ENCODE data around the gene PPM1H.

The PPM1H gene

GRCh38 chr12:62799766-62800406 lies 135.1 kb downstream of the PPM1H start:
- no peak overlapping the region for H3K4me3 ChIP-seq (ENCODE audit: insufficient read depth in 1 of 2, low read depth in 1 of 2, low read length in 2 of 2)
- no peak for DNase-seq
- no peak overlapping the region for H3K4me2 ChIP-seq (ENCODE audit: low read length, poor library complexity, severe bottlenecking)
- no peak overlapping the region for H2BK120ac ChIP-seq (ENCODE audit: low read depth, low read length)
- H3K79me1 ChIP-seq (replicated peaks; ENCODE audit: low read length, poor library complexity, severe bottlenecking), result peaks cover 6% of the 10 kb centered on the region
- H3K4ac ChIP-seq (ENCODE audit: low read depth in 1 of 2, low read length in 2 of 2), result no peak overlapping the region
- no peak overlapping the region for H3K27ac ChIP-seq (ENCODE audit: low read length, poor library complexity, severe bottlenecking)
- no peak overlapping the region for H4K8ac ChIP-seq (ENCODE audit: low read length)
- no peak overlapping the region for H2AK5ac ChIP-seq (ENCODE audit: low read length, severe bottlenecking)
- WGBS, result 90% methylated on average over 7 of the region's 9 CpGs
- no peak overlapping the region for H3K14ac ChIP-seq (ENCODE audit: low read length in 2 of 2)
- H2BK5ac ChIP-seq (ENCODE audit: low read depth, low read length, poor library complexity, severe bottlenecking), result no peak overlapping the region
- H3K9me3 ChIP-seq (ENCODE audit: control insufficient read depth, low read length), result no peaks in the 10 kb centered on the region
- no peak overlapping the region for H4K91ac ChIP-seq (ENCODE audit: low read length)
- H2AFZ ChIP-seq (ENCODE audit: low read depth, low read length), result no peak overlapping the region
- no peak overlapping the region for H3K18ac ChIP-seq (ENCODE audit: low read depth in 1 of 2, low read length in 2 of 2)
- H3K23ac ChIP-seq (ENCODE audit: low read length in 2 of 2), result no peak overlapping the region
- H2BK15ac ChIP-seq (ENCODE audit: low read depth, poor library complexity, severe bottlenecking), result no peak overlapping the region
- no peak overlapping the region for H2BK12ac ChIP-seq (ENCODE audit: low read length in 2 of 2)
- peaks cover 4% of the 10 kb centered on the region for H3K4me1 ChIP-seq (ENCODE audit: control insufficient read depth, insufficient read depth, low read depth, low read length)
- peak overlapping the region; percentile 51 for H3K9ac ChIP-seq (ENCODE audit: low read length)
- H3K36me3 ChIP-seq (ENCODE audit: control insufficient read depth in 1 of 2, insufficient read depth in 2 of 2, low read depth in 1 of 2, low read length in 2 of 2), result peaks cover 0 to 13% of the 10 kb centered on the region in 2 experiments
- H3K27me3 ChIP-seq (ENCODE audit: control insufficient read depth in 1 of 2, insufficient read depth in 1 of 2, low read length in 2 of 2), result no peaks in the 10 kb centered on the region

- no peaks in the 10 kb centered on the region for H3K9me3 ChIP-seq (ENCODE audit: control insufficient read depth, low read length)
- DNase-seq, result peak; percentile 72
- H3K36me3 ChIP-seq (ENCODE audit: control insufficient read depth in 1 of 2, insufficient read depth in 2 of 2, low read depth in 1 of 2, low read length in 2 of 2), result peaks cover 0 to 13% of the 10 kb centered on the region in 2 experiments
- peaks cover 6% of the 10 kb centered on the region for H3K79me1 ChIP-seq (replicated peaks; ENCODE audit: low read length, poor library complexity, severe bottlenecking)
- H3K23ac ChIP-seq (ENCODE audit: low read length in 2 of 2), result no peak overlapping the region
- no peak overlapping the region for H3K4me3 ChIP-seq (ENCODE audit: insufficient read depth in 1 of 2, low read depth in 1 of 2, low read length in 2 of 2)
- H3K9ac ChIP-seq (ENCODE audit: low read length), result peak overlapping the region; percentile 51
- no peak overlapping the region for H2BK120ac ChIP-seq (ENCODE audit: low read depth, low read length)
- H3K4me1 ChIP-seq (ENCODE audit: control insufficient read depth, insufficient read depth, low read depth, low read length), result peaks cover 4% of the 10 kb centered on the region
- H2BK5ac ChIP-seq (ENCODE audit: low read depth, low read length, poor library complexity, severe bottlenecking), result no peak overlapping the region
- no CpG with 5 or more reads among the region's 2 CpGs for WGBS
- H2BK12ac ChIP-seq (ENCODE audit: low read length in 2 of 2), result no peak overlapping the region
- H3K4ac ChIP-seq (ENCODE audit: low read depth in 1 of 2, low read length in 2 of 2), result no peak overlapping the region
- H2AFZ ChIP-seq (ENCODE audit: low read depth, low read length), result no peak overlapping the region
- H2AK5ac ChIP-seq (ENCODE audit: low read length, severe bottlenecking), result no peak overlapping the region
- no peaks in the 10 kb centered on the region for H3K27me3 ChIP-seq (ENCODE audit: control insufficient read depth in 1 of 2, insufficient read depth in 1 of 2, low read length in 2 of 2)
- H3K18ac ChIP-seq (ENCODE audit: low read depth in 1 of 2, low read length in 2 of 2), result no peak overlapping the region
- no peak overlapping the region for H2BK15ac ChIP-seq (ENCODE audit: low read depth, poor library complexity, severe bottlenecking)
- H4K91ac ChIP-seq (ENCODE audit: low read length), result no peak overlapping the region
- H4K8ac ChIP-seq (ENCODE audit: low read length), result no peak overlapping the region
- H3K14ac ChIP-seq (ENCODE audit: low read length in 2 of 2), result no peak overlapping the region
- H3K4me2 ChIP-seq (ENCODE audit: low read length, poor library complexity, severe bottlenecking), result no peak overlapping the region
- no peak overlapping the region for H3K27ac ChIP-seq (ENCODE audit: low read length, poor library complexity, severe bottlenecking)
Measured at GRCh38 chr12:62799126-62799736, 135.7 kb downstream of the PPM1H start.

- Histone ChIP-seq H2BK15ac (ENCODE audit: low read depth, poor library complexity, severe bottlenecking) (no peak overlapping the region), H2AK5ac (ENCODE audit: low read length, severe bottlenecking) (no peak overlapping the region), H3K23ac (ENCODE audit: low read length in 2 of 2) (no peak overlapping the region), H3K9me3 (ENCODE audit: control insufficient read depth, low read length) (no peaks in the 10 kb centered on the region), H3K18ac (ENCODE audit: low read depth in 1 of 2, low read length in 2 of 2) (no peak overlapping the region), H4K91ac (ENCODE audit: low read length) (no peak overlapping the region), H3K4me3 (ENCODE audit: insufficient read depth in 1 of 2, low read depth in 1 of 2, low read length in 2 of 2) (no peak overlapping the region), H3K4ac (ENCODE audit: low read depth in 1 of 2, low read length in 2 of 2) (no peak overlapping the region), H3K9ac (ENCODE audit: low read length) (peak overlapping the region; percentile 72), H3K4me1 (ENCODE audit: control insufficient read depth, insufficient read depth, low read depth, low read length) (peaks cover 3% of the 10 kb centered on the region), H2AFZ (ENCODE audit: low read depth, low read length) (no peak overlapping the region), H3K27me3 (ENCODE audit: control insufficient read depth in 1 of 2, insufficient read depth in 1 of 2, low read length in 2 of 2) (no peaks in the 10 kb centered on the region), H2BK5ac (ENCODE audit: low read depth, low read length, poor library complexity, severe bottlenecking) (no peak overlapping the region), H3K14ac (ENCODE audit: low read length in 2 of 2) (no peak overlapping the region), H3K4me2 (ENCODE audit: low read length, poor library complexity, severe bottlenecking) (no peak overlapping the region), H3K79me1 (replicated peaks; ENCODE audit: low read length, poor library complexity, severe bottlenecking) (peaks cover 7% of the 10 kb centered on the region), H2BK120ac (ENCODE audit: low read depth, low read length) (no peak overlapping the region), H3K27ac (ENCODE audit: low read length, poor library complexity, severe bottlenecking) (no peak overlapping the region), H2BK12ac (ENCODE audit: low read length in 2 of 2) (no peak overlapping the region), H4K8ac (ENCODE audit: low read length) (no peak overlapping the region), H3K36me3 (ENCODE audit: control insufficient read depth in 1 of 2, insufficient read depth in 2 of 2, low read depth in 1 of 2, low read length in 2 of 2) (no peaks in the 10 kb centered on the region)
- no peak for DNase-seq
- 57% methylated on average over 1 of the region's 1 CpG for WGBS
Measured at GRCh38 chr12:62794218-62794583, 140.7 kb downstream of the PPM1H start.

- H3K79me1 ChIP-seq (replicated peaks; ENCODE audit: low read length, poor library complexity, severe bottlenecking), result peaks cover 7% of the 10 kb centered on the region
Measured at GRCh38 chr12:62793256-62794217, 141.4 kb downstream of the PPM1H start.

More at GRCh38 chr12:62793256-62794217, 141.4 kb downstream of the PPM1H start:
- Histone ChIP-seq H3K27ac (ENCODE audit: low read length, poor library complexity, severe bottlenecking) (no peak overlapping the region), H3K4me3 (ENCODE audit: insufficient read depth in 1 of 2, low read depth in 1 of 2, low read length in 2 of 2) (no peak overlapping the region), H2BK15ac (ENCODE audit: low read depth, poor library complexity, severe bottlenecking) (no peak overlapping the region), H3K4ac (ENCODE audit: low read depth in 1 of 2, low read length in 2 of 2) (no peak overlapping the region), H3K9ac (ENCODE audit: low read length) (peak overlapping the region; percentile 72), H2AFZ (ENCODE audit: low read depth, low read length) (no peak overlapping the region), H2BK5ac (ENCODE audit: low read depth, low read length, poor library complexity, severe bottlenecking) (no peak overlapping the region), H3K18ac (ENCODE audit: low read depth in 1 of 2, low read length in 2 of 2) (no peak overlapping the region), H2AK5ac (ENCODE audit: low read length, severe bottlenecking) (no peak overlapping the region), H2BK12ac (ENCODE audit: low read length in 2 of 2) (no peak overlapping the region), H3K36me3 (ENCODE audit: control insufficient read depth in 1 of 2, insufficient read depth in 2 of 2, low read depth in 1 of 2, low read length in 2 of 2) (no peaks in the 10 kb centered on the region), H4K8ac (ENCODE audit: low read length) (no peak overlapping the region), H3K14ac (ENCODE audit: low read length in 2 of 2) (no peak overlapping the region), H3K4me2 (ENCODE audit: low read length, poor library complexity, severe bottlenecking) (no peak overlapping the region), H3K4me1 (ENCODE audit: control insufficient read depth, insufficient read depth, low read depth, low read length) (peaks cover 3% of the 10 kb centered on the region), H3K9me3 (ENCODE audit: control insufficient read depth, low read length) (no peaks in the 10 kb centered on the region), H4K91ac (ENCODE audit: low read length) (no peak overlapping the region), H3K27me3 (ENCODE audit: control insufficient read depth in 1 of 2, insufficient read depth in 1 of 2, low read length in 2 of 2) (no peaks in the 10 kb centered on the region), H3K23ac (ENCODE audit: low read length in 2 of 2) (no peak overlapping the region), H2BK120ac (ENCODE audit: low read depth, low read length) (no peak overlapping the region)
- peak; percentile 80 for DNase-seq
- WGBS, result 84% methylated on average over 25 of the region's 25 CpGs

All from mesenchymal stem cell (in vitro differentiated cells and primary cell).